Transverse colon (tissue), 4 donors: ENCODE measurements around the gene GPR152. TPM values are rescaled to one million over a fixed set of nuclear protein-coding genes. Genes with fewer than 3 reads are reported as not detected.
A peak's percentile ranks its signal among the peaks of the same experiment; 100 is the strongest.

Experiments used
- DNase-seq: peaks from one replicate; pipeline ENCODE4 v3.0.0-alpha.2; 2019
- H3K27ac ChIP-seq, 4 donors: fragments of 200-600 bp; sonication (generic); 2 replicates each; pipeline ENCODE4 v1.5.1; 2016 to 2018; ENCODE audit warnings: inconsistent platforms in 4 of 4
- H3K27me3 ChIP-seq: fragments of 200-600 bp; sonication (generic); 2 replicates; pipeline ENCODE4 v1.5.1; 2017; ENCODE audit warnings: inconsistent platforms
- H3K36me3 ChIP-seq, 4 donors: fragments of 200-600 bp; sonication (generic); 2 replicates each; pipeline ENCODE4 v1.5.1; 2017 to 2019; ENCODE audit warnings: inconsistent platforms in 4 of 4
- H3K4me1 ChIP-seq, 4 donors: fragments of 200-600 bp; sonication (generic); 2 replicates each; pipeline ENCODE4 v1.5.1; 2017 to 2020; ENCODE audit warnings: inconsistent platforms in 4 of 4
- H3K4me3 ChIP-seq, 4 donors: fragments of 200-600 bp; sonication (generic); 1 replicate in 1 of 4; 2 replicates in 3 of 4; pipeline versions ENCODE4 v1.5.1 to v1.6.1; 2017 to 2019; ENCODE audit warnings: inconsistent platforms in 4 of 4
- H3K9me3 ChIP-seq, 2 donors: fragments of 200-600 bp; sonication (generic); 2 replicates each; pipeline ENCODE4 v1.5.1; 2017 to 2019; ENCODE audit warnings: inconsistent platforms in 2 of 2
- CTCF ChIP-seq, 5 experiments: fragments of 200-600 bp in 3 of 5; fragments of 450-650 bp in 2 of 5; sonication (generic) in 3 of 5; IDR thresholded peaks; 1 replicate in 2 of 5; 2 replicates in 3 of 5; pipeline ENCODE4 v1.5.1; 2016 to 2017; ENCODE audit warnings: antibody characterized with exemption in 5 of 5, inconsistent platforms in 3 of 5, mild to moderate bottlenecking in 2 of 5, moderate library complexity in 1 of 5
- EP300 ChIP-seq: sonication (generic); formaldehyde crosslinking; IDR thresholded peaks from one replicate; pipeline ENCODE4 v1.6.1; 2017; ENCODE audit warnings: antibody characterized with exemption, low read depth
- POLR2A ChIP-seq: fragments of 450-650 bp; IDR thresholded peaks from one replicate; pipeline ENCODE4 v1.6.1; 2016; ENCODE audit warnings: antibody characterized with exemption, mild to moderate bottlenecking, moderate library complexity
- POLR2AphosphoS5 ChIP-seq, 3 donors: sonication (generic); formaldehyde crosslinking; IDR thresholded peaks; one replicate each; pipeline ENCODE4 v1.6.1; 2016; ENCODE audit warnings: antibody characterized with exemption in 3 of 3
- WGBS, 2 donors: methylation state at CpG; one replicate each; pipeline ENCODE4 v1.1.5; 2018; ENCODE audit warnings: low coverage in 1 of 2; 5-methylcytosine and 5-hydroxymethylcytosine counted together
- in situ Hi-C, 4 donors: fragments of 200-750 bp; cut with MboI; loops; one replicate each; pipeline versions ENCODE4 v1.15.0 to v1.15.1; 2017; ENCODE audit warnings: low sequenced_read_pairs in 3 of 4, low pct_ligation_motif_present in 1 of 4, low pct_unique_long_range_greater_than_20kb in 1 of 4
- intact Hi-C: fragments of 100-400 bp; cut with DNase I; formaldehyde crosslinking; loops from one replicate; pipeline ENCODE4 v1.15.1; 2023; ENCODE audit warnings: low total_unique reads
- total RNA-seq, 4 donors: library from RNA; depleted of rRNA; stranded (reverse); fragments of >200 nt; gene quantifications; one replicate each; pipeline ENCODE4 v1.1.0, GENCODE V29; 2016

GPR152 gene
- total RNA-seq, result not detected

DNA sequence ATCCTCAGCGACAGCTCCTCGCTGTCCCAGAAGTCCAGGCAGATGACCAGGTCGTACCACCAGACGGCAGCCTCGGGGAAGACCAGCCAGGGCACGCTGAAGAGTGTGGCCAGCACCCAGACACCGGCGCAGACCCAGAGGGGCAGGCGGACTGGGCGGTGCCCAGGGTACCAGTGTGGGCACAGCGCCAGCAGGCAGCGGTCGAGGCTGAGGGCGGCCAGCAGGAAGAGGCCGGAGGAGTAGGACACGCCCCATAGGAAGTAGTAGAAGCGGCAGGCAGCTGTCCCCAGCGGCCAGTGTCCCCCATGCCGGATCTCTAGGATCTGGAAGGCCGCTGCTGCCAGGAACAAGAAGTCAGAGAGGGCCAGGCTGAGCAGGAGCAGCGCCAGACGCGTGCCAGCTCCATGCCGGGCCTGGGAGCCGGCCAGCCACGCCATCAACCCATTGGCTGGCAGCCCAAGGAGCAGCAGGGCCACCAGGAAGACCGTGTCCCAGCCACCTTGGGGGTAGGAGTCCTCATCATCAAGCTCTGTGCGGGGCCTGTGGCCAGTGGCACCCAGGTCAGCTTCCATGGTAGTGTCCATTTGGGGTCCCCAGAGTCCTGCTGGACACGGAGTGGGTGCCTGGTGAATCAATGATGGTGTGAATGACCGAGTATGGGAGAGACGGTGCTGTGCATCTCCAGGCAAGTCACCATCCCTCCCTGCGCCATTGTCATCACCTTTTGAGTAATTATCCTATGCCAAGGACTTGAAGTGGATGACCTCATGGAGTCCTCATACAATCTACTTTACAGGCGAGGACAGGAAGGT is at the start of gene GPR152:
Gene GPR152, minus strand, starts transcription at position 589 of the 812 bp plus-strand sequence. Its CDS starts 5 bp downstream, at position 584.
- in situ Hi-C loops, result no loop called here
- no peaks in the 10 kb centered on the region for H3K9me3 ChIP-seq
- H3K4me1 ChIP-seq, result no peaks in the 10 kb centered on the region
- 83% methylated on average over 31 of the region's 33 CpGs; no CpG with 5 or more reads in 1 of the 2 donors for WGBS, 2 donors
- intact Hi-C loops, result no loop called here
- no peak for TF ChIP-seq POLR2A
- TF ChIP-seq CTCF (IDR thresholded peaks at IDR 0.05), result no peak
- TF ChIP-seq EP300, result no peak
- no peak for TF ChIP-seq POLR2AphosphoS5 (IDR thresholded peaks at IDR 0.05)
- H3K27ac ChIP-seq, result peak within 1 kb of the TSS in 1 of 4 donors; percentile 7
- H3K4me3 ChIP-seq, result no peak within 1 kb of the TSS
- H3K27me3 ChIP-seq, result no peaks in the 10 kb centered on the region
- DNase-seq, result no peak
- no peaks in the 10 kb centered on the region for H3K36me3 ChIP-seq

- H3K27ac ChIP-seq, result no peak overlapping the region
- no peaks in the 10 kb centered on the region for H3K9me3 ChIP-seq
- H3K27me3 ChIP-seq, result no peaks in the 10 kb centered on the region
- DNase-seq, result no peak
- WGBS, 2 donors, result 97% methylated on average over 17 of the region's 18 CpGs; no CpG with 5 or more reads in 1 of the 2 donors
- intact Hi-C loops, result no loop called here
- no peak for TF ChIP-seq EP300
- TF ChIP-seq CTCF (IDR thresholded peaks at IDR 0.05), result no peak
- TF ChIP-seq POLR2A, result no peak
- TF ChIP-seq POLR2AphosphoS5 (IDR thresholded peaks at IDR 0.05), result no peak
- H3K36me3 ChIP-seq, result no peaks in the 10 kb centered on the region
- no peak overlapping the region for H3K4me3 ChIP-seq
- peaks cover 20 to 36% (median 26%) of the 10 kb centered on the region in 4 donors for H3K4me1 ChIP-seq
- in situ Hi-C loops, result no loop called here
Observed at GRCh38 chr11:67501854-67502253, 49.3 kb upstream of the GPR152 start.

DNA sequence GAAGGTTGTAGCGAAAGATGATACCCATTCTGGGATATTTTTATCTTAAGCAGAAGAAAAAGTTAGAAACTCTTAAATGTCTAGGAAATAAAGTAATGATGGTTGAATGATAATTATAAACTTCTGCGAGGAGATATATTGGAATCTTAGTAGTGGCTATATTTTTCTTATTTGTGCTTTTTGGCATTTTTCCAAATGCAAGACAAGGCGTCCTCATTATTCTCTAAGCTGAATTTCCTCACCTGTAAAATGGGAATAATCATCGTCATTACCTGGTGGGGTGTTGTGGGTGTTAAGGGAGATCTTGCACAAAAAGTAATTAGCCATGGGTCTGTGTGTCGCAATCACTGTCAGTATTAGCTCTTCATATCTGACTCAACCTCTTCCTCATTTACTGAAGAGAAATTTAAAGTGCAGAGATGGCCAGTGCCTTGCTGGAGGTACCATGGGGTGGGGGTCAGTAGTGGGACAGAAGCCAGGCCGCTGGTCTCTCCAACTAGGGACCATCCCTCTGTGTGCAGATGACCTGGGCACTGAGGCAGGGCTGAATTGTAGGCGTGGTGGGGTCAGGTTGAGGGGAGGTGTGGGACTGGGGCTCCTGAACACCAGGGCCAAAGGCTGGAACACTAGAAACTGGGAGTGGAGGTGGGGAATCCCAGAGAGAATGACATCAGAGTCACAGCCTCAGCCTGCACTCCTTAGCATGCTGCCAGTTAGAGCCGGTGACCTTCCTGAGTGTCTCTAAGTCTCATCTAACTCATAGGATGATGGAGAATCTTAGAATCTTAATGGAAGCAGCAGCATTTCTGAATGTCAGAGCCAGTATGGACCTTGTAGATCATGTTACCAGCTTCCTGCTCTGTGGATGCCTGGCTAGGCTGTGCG is 48.5 kb upstream of the GPR152 start:
- H3K9me3 ChIP-seq, result no peaks in the 10 kb centered on the region
- no peaks in the 10 kb centered on the region for H3K27me3 ChIP-seq
- in situ Hi-C loops, result no loop called here
- TF ChIP-seq POLR2A, result no peak
- TF ChIP-seq CTCF (IDR thresholded peaks at IDR 0.05), result no peak
- no peak for TF ChIP-seq POLR2AphosphoS5 (IDR thresholded peaks at IDR 0.05)
- TF ChIP-seq EP300, result no peak
- no peak overlapping the region for H3K4me3 ChIP-seq
- no peak overlapping the region for H3K27ac ChIP-seq
- intact Hi-C loops, result no loop called here
- 93 to 95% methylated on average over 5 to 9 of the region's 9 CpGs for WGBS, 2 donors
- peaks cover 13 to 28% (median 18%) of the 10 kb centered on the region in 4 donors for H3K4me1 ChIP-seq
- H3K36me3 ChIP-seq, result no peaks in the 10 kb centered on the region
- no peak for DNase-seq

DNA sequence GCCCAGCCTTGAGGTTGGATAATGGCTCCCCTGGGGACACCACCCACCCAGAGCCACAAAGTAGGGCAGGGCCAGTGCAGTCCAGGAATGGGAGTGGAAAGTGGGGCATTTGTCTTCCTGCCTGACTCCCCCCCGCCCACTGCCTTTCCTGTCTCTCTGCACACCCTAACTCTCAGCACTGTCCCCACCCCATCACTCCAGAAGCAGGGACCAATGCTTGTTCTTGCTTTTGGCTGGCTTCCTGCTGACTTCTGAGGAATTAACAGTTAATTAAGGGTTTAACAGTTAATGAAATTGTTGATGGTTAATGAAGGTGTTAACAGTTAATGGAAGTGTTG is 47.9 kb upstream of the GPR152 start:
- Histone ChIP-seq H3K36me3 (no peaks in the 10 kb centered on the region), H3K4me1 (peaks cover 8 to 22% (median 13%) of the 10 kb centered on the region in 4 donors), H3K27ac (no peak overlapping the region), H3K9me3 (no peaks in the 10 kb centered on the region), H3K27me3 (no peaks in the 10 kb centered on the region), H3K4me3 (no peak overlapping the region)
- DNase-seq, result no peak
- TF ChIP-seq EP300 (no peak), POLR2AphosphoS5 (IDR thresholded peaks at IDR 0.05) (no peak), CTCF (IDR thresholded peaks at IDR 0.05) (no peak), POLR2A (no peak)
- WGBS, 2 donors, result 87% methylated on average over 1 of the region's 1 CpG; no CpG with 5 or more reads in 1 of the 2 donors
- intact Hi-C loops, result no loop called here
- in situ Hi-C loops, result no loop called here
